GM19025 (cell line): ENCODE data around the gene IRGQ.

Source experiments
- ATAC-seq: cut with Tn5 transposase; IDR thresholded peaks from one replicate; pipeline ENCODE4 v1.9.1; 2021; ENCODE audit warnings: mild to moderate bottlenecking, low read depth, moderate library complexity; ENCODE audit not compliant: unreplicated experiment

The IRGQ gene

GRCh38 chr19:43575156-43575950 is 20.6 kb downstream of the IRGQ start, which contains the start of the genes PINLYP and XRCC1:
Gene PINLYP (plus strand): TSS chr19:43575801. CDS start chr19:43577192, 1,391 bp downstream.
Gene XRCC1 (minus strand): TSS chr19:43575527. CDS start chr19:43575458, 69 bp downstream.
- ATAC-seq, result peak; percentile 95

- ATAC-seq, result no peak
Measured at GRCh38 chr19:43574424-43575155, 21.3 kb downstream of the IRGQ start.

- no peak for ATAC-seq
Measured at GRCh38 chr19:43572171-43572588, 23.8 kb downstream of the IRGQ start.

DNA sequence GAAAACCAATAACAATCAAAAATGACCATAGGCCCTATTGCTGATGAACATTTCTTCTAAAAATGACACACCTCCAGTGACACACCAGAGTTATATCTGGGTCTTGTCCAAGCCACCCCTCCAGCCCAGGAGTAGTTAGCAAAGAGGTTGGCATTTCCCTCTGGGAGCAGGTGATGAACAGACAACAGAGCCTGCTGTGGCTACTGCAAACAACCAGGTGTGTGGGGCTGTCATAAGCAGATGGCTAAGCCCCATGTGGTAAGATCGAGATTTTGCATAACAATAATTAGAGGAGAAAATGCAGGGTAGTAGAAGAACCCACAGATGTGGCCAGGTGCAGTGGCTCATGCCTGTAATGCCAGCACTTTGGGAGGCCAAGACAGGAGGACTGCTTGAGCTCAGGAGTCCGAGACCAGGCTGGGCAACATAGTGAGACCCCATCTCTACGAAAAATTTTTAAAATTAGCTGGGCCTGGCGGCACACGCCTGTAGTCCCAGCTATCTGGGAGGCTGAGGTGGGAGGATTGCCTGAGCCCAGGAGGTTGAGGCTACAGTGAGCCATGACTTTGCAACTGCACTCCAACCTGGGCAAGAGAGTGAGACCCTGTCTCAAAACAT is 25.7 kb downstream of the IRGQ start:
- ATAC-seq, result no peak

- ATAC-seq, result no peak
Measured at GRCh38 chr19:43569657-43570056, 26.3 kb downstream of the IRGQ start.

DNA sequence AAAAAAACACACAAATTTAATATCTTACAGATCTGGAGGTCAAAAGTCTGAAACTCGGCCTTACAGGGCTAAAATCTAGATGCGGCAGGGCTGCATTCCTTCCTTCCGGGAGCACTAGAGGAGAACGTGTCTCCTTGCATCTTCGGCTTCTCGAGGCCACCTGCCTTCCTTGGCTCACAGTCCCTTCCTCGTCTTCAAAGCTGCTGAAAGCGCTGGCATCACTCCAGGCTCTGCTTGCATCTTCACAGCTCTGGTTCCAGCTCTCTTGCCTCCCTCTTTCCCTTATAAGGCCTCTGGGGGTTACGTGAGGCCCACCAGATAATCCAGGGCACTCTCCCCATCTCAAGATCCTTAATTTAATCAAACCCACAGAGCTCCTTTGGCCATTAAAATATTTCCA is 31.1 kb downstream of the IRGQ start:
- ATAC-seq, result no peak

DNA sequence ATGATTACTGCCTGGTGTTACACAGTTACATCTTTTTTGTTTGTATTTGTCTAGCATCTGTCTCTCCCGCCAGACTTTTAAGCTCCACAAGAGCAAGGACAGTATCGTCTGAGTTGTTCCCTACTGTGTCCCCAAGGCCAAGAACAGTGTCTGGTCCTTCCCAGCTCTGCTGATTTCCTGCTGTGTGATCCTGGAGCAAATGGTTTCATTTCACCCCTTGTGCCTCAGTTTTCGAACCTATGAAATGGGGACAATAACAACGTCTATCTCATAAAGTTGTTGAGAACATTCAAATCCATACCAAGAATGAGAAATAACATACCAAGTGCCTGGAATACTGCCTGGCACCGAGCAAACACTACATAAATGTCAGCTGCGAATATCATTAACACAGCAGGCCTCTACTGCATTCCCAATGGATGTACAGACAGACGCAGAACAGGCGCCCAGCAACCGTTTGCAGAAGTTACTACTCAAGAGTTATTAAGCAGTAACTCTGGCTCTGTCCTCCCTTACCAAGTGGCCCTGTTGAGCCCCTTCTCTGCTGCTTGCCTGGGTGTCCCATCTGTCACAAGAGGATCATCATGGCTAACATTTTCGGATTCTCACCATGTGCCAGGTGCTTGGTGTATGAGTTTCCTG is 32.0 kb downstream of the IRGQ start:
- no peak for ATAC-seq

DNA sequence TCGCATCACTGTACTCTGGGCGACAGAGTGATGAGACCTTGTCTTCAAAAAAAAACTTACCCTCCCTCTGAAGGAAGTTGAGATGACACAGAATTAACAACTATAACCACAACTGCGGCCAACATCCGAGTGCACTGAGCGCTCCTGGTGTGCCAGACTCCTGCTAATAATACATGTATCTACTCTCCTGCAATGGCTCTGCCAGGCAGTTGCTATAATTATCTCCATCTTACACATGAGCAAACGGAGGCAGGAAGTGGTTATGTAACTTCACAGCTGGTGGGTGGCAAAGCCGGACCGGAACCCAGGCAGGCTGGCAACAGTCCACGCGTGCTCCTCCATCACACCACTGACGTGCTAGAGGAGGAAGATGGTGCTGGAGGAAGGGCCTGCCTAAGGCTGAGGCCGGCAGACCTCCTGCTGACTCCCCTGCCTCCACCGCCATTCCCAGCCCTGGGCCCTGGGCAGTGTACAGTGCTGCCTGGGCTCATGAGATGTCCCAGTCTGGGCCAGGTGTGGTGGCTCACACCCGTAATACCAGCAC is 33.2 kb downstream of the IRGQ start:
- ATAC-seq, result peak; percentile 69

DNA sequence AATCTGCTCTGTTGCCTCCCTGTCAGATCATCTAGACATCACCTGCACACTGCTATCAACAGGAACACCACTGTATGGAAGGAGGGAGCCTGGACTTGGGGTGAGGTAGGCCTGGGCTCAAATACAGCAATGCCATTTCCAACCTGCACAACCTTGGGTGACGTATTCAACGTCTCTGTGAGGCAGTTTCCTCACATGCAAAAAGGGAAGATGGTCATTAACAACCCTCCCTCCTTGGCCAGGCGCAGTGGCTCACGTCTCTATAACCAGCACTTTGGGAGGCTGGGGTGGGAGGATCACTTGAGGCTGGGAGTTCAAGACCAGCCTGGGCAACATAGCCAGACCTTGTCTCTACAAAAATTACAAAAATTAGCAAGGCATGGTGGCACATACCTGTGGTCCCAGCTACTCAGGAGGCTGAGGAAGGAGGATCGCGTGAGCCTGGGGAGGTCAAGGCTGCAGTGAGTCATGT is 33.7 kb downstream of the IRGQ start:
- ATAC-seq, result no peak

GRCh38 chr19:43561139-43561970 is 34.6 kb downstream of the IRGQ start:
- no peak for ATAC-seq

GRCh38 chr19:43560687-43561086 is 35.2 kb downstream of the IRGQ start:
- ATAC-seq, result no peak

DNA sequence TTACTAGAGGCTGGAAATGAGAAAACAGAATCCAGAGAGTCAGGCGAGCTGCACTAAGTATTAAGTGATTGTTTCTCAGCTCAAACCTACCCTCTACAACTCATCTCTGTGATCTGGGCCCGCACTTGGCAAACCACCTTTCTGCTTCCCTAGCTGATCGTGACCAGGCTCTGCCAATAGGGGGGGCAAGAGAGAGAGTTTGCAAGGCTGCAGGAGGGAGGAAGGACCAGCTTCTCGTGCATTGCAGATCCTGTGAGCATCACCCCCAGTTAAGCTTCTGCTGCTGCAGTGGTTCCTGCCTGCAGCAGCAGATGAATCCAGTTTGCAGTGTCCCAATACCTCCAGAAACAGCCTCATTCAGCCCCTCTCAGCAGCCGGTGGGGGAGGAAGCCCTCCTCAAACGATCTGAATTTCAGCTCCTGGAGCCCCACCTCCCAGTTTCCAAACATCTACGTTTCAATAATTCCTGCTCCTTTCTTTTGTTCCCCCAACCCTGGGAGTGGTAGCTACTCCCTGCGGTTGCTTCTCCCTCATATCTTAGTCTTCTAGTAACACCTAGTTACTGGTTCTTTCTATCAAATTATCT is 40.7 kb downstream of the IRGQ start:
- no peak for ATAC-seq

GRCh38 chr19:43554317-43554895 is 41.5 kb downstream of the IRGQ start:
- no peak for ATAC-seq

GRCh38 chr19:43553656-43554055 is 42.3 kb downstream of the IRGQ start:
- ATAC-seq, result no peak

DNA sequence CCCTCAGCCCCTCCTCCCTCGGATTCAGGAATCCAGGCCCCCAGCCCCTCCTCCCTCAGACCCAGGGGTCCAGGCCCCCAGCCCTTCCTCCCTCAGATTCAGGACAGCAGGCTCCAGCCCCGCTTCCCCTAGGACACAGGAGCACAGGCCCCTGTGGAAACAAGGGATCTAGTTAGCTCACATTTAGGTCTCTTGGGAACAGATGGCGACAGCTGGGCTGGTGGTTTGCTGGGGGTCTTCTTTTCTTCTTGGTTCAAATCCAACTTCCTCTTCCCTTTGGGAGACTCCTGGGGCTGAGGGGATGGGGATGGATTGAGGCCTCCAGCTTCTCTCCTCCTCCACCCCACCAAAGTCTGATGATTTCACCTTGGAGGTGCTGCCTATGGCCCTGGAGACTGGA is 43.3 kb downstream of the IRGQ start:
- no peak for ATAC-seq

DNA sequence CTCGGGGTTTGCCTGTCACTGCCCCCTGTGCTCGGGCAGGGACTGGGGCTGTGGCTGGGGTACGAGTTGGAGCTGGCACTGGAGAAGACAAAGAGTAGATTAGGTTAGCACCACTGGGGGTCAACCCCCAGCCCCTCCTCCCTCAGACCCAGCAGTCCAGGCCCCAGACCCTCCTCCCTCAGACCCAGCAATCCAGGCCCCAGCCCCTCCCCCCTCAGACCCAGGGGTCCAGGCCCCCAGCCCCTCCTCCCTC is 43.8 kb downstream of the IRGQ start:
- ATAC-seq, result no peak

DNA sequence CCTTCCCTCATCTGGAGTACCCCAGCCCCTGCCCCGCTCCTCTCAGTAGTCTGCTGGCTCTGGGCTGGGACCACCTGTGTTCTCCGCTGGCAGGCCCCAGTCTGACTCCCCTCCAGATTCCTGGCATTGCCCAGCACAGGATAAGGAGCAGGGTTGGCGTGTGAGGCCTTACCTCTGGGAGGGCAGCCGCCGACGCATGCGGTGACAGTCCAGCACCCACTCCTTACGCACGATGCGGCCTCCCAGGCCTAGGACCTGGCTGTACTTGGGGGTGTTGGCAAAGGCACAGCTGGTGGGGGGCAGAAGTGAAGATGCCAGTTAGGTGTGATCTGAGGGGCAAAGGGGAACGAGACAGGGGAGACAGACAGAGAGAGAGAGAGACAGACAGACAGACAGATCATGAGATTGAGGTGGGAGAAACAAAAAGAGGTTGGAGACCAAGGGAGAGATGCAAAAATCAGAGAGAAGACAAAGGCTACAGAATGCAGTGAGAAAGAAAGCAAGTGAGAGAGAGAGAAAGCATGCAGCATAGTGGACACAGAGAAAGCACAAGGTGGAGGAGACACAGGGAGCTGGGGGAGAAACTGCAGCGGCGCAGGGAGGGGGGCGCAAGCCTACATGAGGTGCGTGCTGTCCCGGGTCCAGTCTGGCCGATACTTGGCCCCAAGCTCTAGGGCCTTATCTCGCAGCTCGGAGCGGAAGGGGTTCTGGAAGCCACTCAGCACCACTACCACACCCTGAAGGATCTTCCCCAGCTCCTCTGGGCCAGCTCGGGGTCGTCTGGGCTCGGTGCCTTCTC is 44.3 kb downstream of the IRGQ start:
- no peak for ATAC-seq

- no peak for ATAC-seq
Measured at GRCh38 chr19:43548706-43549105, 47.2 kb downstream of the IRGQ start.
